Calu3 (cell line): ENCODE results near the gene C2orf42. TPM values are rescaled to one million over a fixed set of nuclear protein-coding genes. Genes with fewer than 3 reads are reported as not detected.
"Not testable (repeated sequence)": the region's sequence is repeated elsewhere in the genome, so short reads cannot be mapped to it uniquely, and the experiment has no call there.

Experiments used
- BruUV-seq: library from RNA; stranded (reverse); fragments of 400-500 nt; replicated peaks from 2 replicates; lab custom pipeline; 2021; lab: Mats Ljungman, UMichigan
- CTCF ChIA-PET: fragments of 300-600 bp; sonication (Branson Sonifier 250); formaldehyde crosslinking; loops from one replicate; lab custom pipeline; 2022; ENCODE audit warnings: antibody characterized with exemption; lab: Charles Lee
- DNase-seq: peaks from one replicate; pipeline ENCODE4 v3.0.0; 2022
- H3K27ac Mint-ChIP-seq: one replicate; pipeline ENCODE4 v1.8.0; 2022; ENCODE audit warnings: mixed read lengths; ENCODE audit not compliant: unreplicated experiment
- H3K27me3 Mint-ChIP-seq: one replicate; pipeline ENCODE4 v1.8.0; 2022; ENCODE audit warnings: mixed read lengths; ENCODE audit not compliant: unreplicated experiment
- H3K36me3 Mint-ChIP-seq: one replicate; pipeline ENCODE4 v1.8.0; 2022; ENCODE audit warnings: mild to moderate bottlenecking, moderate library complexity, mixed read lengths; ENCODE audit not compliant: insufficient read depth, unreplicated experiment
- H3K4me1 Mint-ChIP-seq: one replicate; pipeline ENCODE4 v1.8.0; 2022; ENCODE audit warnings: mild to moderate bottlenecking, low read depth, mixed read lengths; ENCODE audit not compliant: unreplicated experiment
- H3K4me3 Mint-ChIP-seq: one replicate; pipeline ENCODE4 v1.8.0; 2022; ENCODE audit warnings: mild to moderate bottlenecking, low read depth, moderate library complexity, mixed read lengths; ENCODE audit not compliant: unreplicated experiment
- H3K9me3 Mint-ChIP-seq: one replicate; pipeline ENCODE4 v1.8.0; 2022; ENCODE audit warnings: low read depth, mixed read lengths; ENCODE audit not compliant: unreplicated experiment
- CTCF ChIP-seq: fragments of 200-600 bp; IDR thresholded peaks from one replicate; pipeline ENCODE4 v1.8.0; 2022; ENCODE audit warnings: antibody characterized with exemption; ENCODE audit not compliant: unreplicated experiment
- intact Hi-C: fragments of 100-400 bp; cut with micrococcal nuclease; formaldehyde crosslinking; loops from one replicate; pipeline ENCODE4 v1.10.0; 2022; ENCODE audit not compliant: unreplicated experiment
- total RNA-seq: library from RNA; stranded (reverse); gene quantifications from 2 replicates; pipeline ENCODE4 v1.2.3, GENCODE V29; 2022

C2orf42 gene
- total RNA-seq, 1 experiment from 2014 or later: 11.6 TPM

- peak overlapping the region; percentile 37 for H3K27ac Mint-ChIP-seq
- CTCF ChIA-PET: no interaction called here
- H3K4me1 Mint-ChIP-seq: no peaks in the 10 kb centered on the region
- no peak for TF ChIP-seq CTCF
- no peak overlapping the region for H3K4me3 Mint-ChIP-seq
- BruUV-seq: no TSS peak
- H3K9me3 Mint-ChIP-seq: no peaks in the 10 kb centered on the region
- intact Hi-C loops: no loop called here
- DNase-seq: no peak
- H3K27me3 Mint-ChIP-seq: no peaks in the 10 kb centered on the region
- H3K36me3 Mint-ChIP-seq: peaks cover 21% of the 10 kb centered on the region
These were observed 2.4 kb downstream of the C2orf42 start for GRCh38 chr2:70188460-70188859.

- H3K9me3 Mint-ChIP-seq, intact Hi-C loops, H3K27ac Mint-ChIP-seq, BruUV-seq, H3K27me3 Mint-ChIP-seq, H3K4me3 Mint-ChIP-seq, H3K4me1 Mint-ChIP-seq, DNase-seq: not testable (repeated sequence)
- peaks cover 27% of the 10 kb centered on the region for H3K36me3 Mint-ChIP-seq
- CTCF ChIA-PET: interaction anchor here (0.6 kb wide), 2 partner anchors 16 to 64 kb away, joined by 3 to 4 read pairs; no protein-coding TSS in a partner anchor
These were observed 3.6 kb downstream of the C2orf42 start for GRCh38 chr2:70187170-70187569.

- BruUV-seq: no TSS peak
- no peaks in the 10 kb centered on the region for H3K27me3 Mint-ChIP-seq
- H3K27ac Mint-ChIP-seq: no peak overlapping the region
- no peaks in the 10 kb centered on the region for H3K9me3 Mint-ChIP-seq
- H3K4me1 Mint-ChIP-seq: no peaks in the 10 kb centered on the region
- CTCF ChIA-PET: no interaction called here
- no peak for DNase-seq
- TF ChIP-seq CTCF: no peak
- H3K4me3 Mint-ChIP-seq: no peak overlapping the region
- H3K36me3 Mint-ChIP-seq: peaks cover 8% of the 10 kb centered on the region
- intact Hi-C loops: no loop called here
These were observed 8.1 kb downstream of the C2orf42 start for GRCh38 chr2:70182689-70183088.

- H3K9me3 Mint-ChIP-seq: no peaks in the 10 kb centered on the region
- BruUV-seq: no TSS peak
- DNase-seq: no peak
- no peaks in the 10 kb centered on the region for H3K4me1 Mint-ChIP-seq
- H3K4me3 Mint-ChIP-seq: no peak overlapping the region
- no peak overlapping the region for H3K27ac Mint-ChIP-seq
- no peaks in the 10 kb centered on the region for H3K27me3 Mint-ChIP-seq
- no peak for TF ChIP-seq CTCF
- intact Hi-C loops: no loop called here
- H3K36me3 Mint-ChIP-seq: peaks cover 8% of the 10 kb centered on the region
- CTCF ChIA-PET: no interaction called here
These were observed 9.4 kb downstream of the C2orf42 start for GRCh38 chr2:70181363-70181956.

- intact Hi-C loops: no loop called here
- H3K9me3 Mint-ChIP-seq: no peaks in the 10 kb centered on the region
- H3K27me3 Mint-ChIP-seq: no peaks in the 10 kb centered on the region
- no peak overlapping the region for H3K27ac Mint-ChIP-seq
- peaks cover 17% of the 10 kb centered on the region for H3K36me3 Mint-ChIP-seq
- CTCF ChIA-PET: no interaction called here
- H3K4me3 Mint-ChIP-seq: no peak overlapping the region
- DNase-seq: no peak
- peaks cover 10% of the 10 kb centered on the region for H3K4me1 Mint-ChIP-seq
- no TSS peak for BruUV-seq
- no peak for TF ChIP-seq CTCF
These were observed 17.3 kb downstream of the C2orf42 start for GRCh38 chr2:70173520-70173919.

- intact Hi-C loops, H3K9me3 Mint-ChIP-seq, BruUV-seq, H3K27me3 Mint-ChIP-seq, H3K27ac Mint-ChIP-seq, DNase-seq, H3K4me3 Mint-ChIP-seq, H3K4me1 Mint-ChIP-seq: not testable (repeated sequence)
- peaks cover 11% of the 10 kb centered on the region for H3K36me3 Mint-ChIP-seq
- CTCF ChIA-PET: interaction anchor here (0.7 kb wide), 1 partner anchor 694 kb away, joined by 3 read pairs; no protein-coding TSS in a partner anchor
These were observed 21.1 kb downstream of the C2orf42 start for GRCh38 chr2:70169654-70170245.
